ENCODE measurements around the gene EFCAB11.

DNA sequence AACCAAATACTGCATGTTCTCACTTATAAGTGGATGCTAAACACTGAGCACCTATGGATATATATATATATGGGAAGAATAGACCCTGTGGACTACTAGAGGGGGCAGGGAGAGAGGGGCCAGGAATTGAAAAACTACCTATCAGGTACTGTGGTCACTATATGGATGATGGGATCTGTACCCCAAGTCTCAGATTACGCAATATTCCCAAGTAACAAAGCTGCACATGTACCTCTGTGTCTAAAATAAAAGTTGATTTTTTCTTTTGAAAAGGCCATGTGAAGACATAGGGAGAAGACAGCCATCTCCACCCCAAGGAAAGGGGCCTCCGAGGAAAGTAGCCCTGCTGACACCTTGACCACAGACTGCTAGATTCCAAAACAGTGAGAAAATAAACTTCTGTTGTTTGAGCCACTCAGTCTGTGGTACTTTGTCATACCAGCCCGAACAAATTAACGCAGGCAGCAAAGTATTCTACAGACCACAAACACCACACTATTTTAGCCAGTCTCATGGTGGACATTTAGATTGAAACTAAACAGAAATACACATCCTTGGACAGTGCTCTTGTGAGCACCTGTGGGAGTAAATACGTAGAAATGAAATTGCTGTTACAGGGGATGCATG is 197.1 kb downstream of the EFCAB11 start:
- TF ChIP-seq POLR2AphosphoS5 (IDR thresholded peaks at IDR 0.05; ENCODE audit: insufficient read depth, low read depth, low read length) (no peak), POLR2A (IDR thresholded peaks at IDR 0.05; ENCODE audit: low read depth, low read length) (no peak), GATA2 (IDR thresholded peaks at IDR 0.05; ENCODE audit: insufficient read depth, insufficient read length, low read depth, low read length) (no peak), FOS (IDR thresholded peaks at IDR 0.05; ENCODE audit: borderline replicate concordance, insufficient read depth, low read length) (no peak), EZH2 (IDR thresholded peaks at IDR 0.05; ENCODE audit: borderline replicate concordance, low read depth, low read length, severe bottlenecking) (no peak)
- TF ChIP-seq, protein P1, sequence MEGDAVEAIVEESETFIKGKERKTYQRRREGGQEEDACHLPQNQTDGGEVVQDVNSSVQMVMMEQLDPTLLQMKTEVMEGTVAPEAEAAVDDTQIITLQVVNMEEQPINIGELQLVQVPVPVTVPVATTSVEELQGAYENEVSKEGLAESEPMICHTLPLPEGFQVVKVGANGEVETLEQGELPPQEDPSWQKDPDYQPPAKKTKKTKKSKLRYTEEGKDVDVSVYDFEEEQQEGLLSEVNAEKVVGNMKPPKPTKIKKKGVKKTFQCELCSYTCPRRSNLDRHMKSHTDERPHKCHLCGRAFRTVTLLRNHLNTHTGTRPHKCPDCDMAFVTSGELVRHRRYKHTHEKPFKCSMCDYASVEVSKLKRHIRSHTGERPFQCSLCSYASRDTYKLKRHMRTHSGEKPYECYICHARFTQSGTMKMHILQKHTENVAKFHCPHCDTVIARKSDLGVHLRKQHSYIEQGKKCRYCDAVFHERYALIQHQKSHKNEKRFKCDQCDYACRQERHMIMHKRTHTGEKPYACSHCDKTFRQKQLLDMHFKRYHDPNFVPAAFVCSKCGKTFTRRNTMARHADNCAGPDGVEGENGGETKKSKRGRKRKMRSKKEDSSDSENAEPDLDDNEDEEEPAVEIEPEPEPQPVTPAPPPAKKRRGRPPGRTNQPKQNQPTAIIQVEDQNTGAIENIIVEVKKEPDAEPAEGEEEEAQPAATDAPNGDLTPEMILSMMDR (IDR thresholded peaks at IDR 0.05; ENCODE audit: extremely low read depth in 1 of 2, insufficient read depth in 1 of 2, low read depth in 1 of 2, low read length in 2 of 2) = no peak
- TF ChIP-seq, protein P2, sequence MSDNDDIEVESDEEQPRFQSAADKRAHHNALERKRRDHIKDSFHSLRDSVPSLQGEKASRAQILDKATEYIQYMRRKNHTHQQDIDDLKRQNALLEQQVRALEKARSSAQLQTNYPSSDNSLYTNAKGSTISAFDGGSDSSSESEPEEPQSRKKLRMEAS (IDR thresholded peaks at IDR 0.05; ENCODE audit: insufficient read depth, insufficient read length) = no peak

All from endothelial cell of umbilical vein (primary cell).